HG02588 (cell line): ENCODE results near the gene SH3BP2.

ENCODE experiments used
- ATAC-seq: cut with Tn5 transposase; IDR thresholded peaks from one replicate; pipeline ENCODE4 v1.9.1; 2021; ENCODE audit warnings: mild to moderate bottlenecking, moderate library complexity; ENCODE audit not compliant: unreplicated experiment

Gene SH3BP2

GRCh38 chr4:2792711-2793585 is at the start of gene SH3BP2:
SH3BP2 (plus strand) TSS chr4:2793085; CDS start chr4:2820618, 27,533 bp downstream.
- no peak for ATAC-seq

- no peak for ATAC-seq
These were observed 49.1 kb upstream of the SH3BP2 start for GRCh38 chr4:2743518-2744445.

- no peak for ATAC-seq
These were observed 48.2 kb upstream of the SH3BP2 start for GRCh38 chr4:2744576-2745270.

- ATAC-seq, result no peak
These were observed 47.4 kb upstream of the SH3BP2 start for GRCh38 chr4:2745516-2745915.

- peak; percentile 90 for ATAC-seq
These were observed 46.7 kb upstream of the SH3BP2 start for GRCh38 chr4:2745981-2746806.

- no peak for ATAC-seq
These were observed 45.8 kb upstream of the SH3BP2 start for GRCh38 chr4:2746891-2747695.

GRCh38 chr4:2750719-2751605 is 41.9 kb upstream of the SH3BP2 start:
- no peak for ATAC-seq

GRCh38 chr4:2753436-2753835 is 39.4 kb upstream of the SH3BP2 start:
- no peak for ATAC-seq

GRCh38 chr4:2754848-2755819 is 37.8 kb upstream of the SH3BP2 start:
- ATAC-seq, result no peak

- ATAC-seq, result peak; percentile 66
These were observed 36.8 kb upstream of the SH3BP2 start, which contains the start of gene TNIP2 for GRCh38 chr4:2755821-2756690. TNIP2 (minus strand) TSS chr4:2756336; CDS start chr4:2756289, 47 bp downstream.

GRCh38 chr4:2756691-2757350 is 36.1 kb upstream of the SH3BP2 start:
- ATAC-seq, result no peak

GRCh38 chr4:2757426-2757825 is 35.5 kb upstream of the SH3BP2 start:
- ATAC-seq, result no peak

GRCh38 chr4:2761035-2761923 is 31.6 kb upstream of the SH3BP2 start:
- ATAC-seq, result no peak

- ATAC-seq, result no peak
These were observed 30.8 kb upstream of the SH3BP2 start for GRCh38 chr4:2762048-2762447.
